Cardiac fibroblast (primary cell): ENCODE results near the gene TPD52L2.

Experiments used
- DNase-seq, 2 donors: peaks; one replicate each; pipeline versions ENCODE4 v3.0.0 to v3.0.0-alpha.2; 2010; ENCODE audit warnings: low read depth in 2 of 2
- H3K4me3 ChIP-seq, 2 donors: replicated peaks in 1 of 2; 1 replicate in 1 of 2; 2 replicates in 1 of 2; pipeline ENCODE4 v1.5.1; 2011; ENCODE audit warnings: low read depth in 2 of 2, low read length in 2 of 2, mild to moderate bottlenecking in 2 of 2, moderate library complexity in 1 of 2
- CTCF ChIP-seq: IDR thresholded peaks from one replicate; pipeline ENCODE4 v1.5.1; 2011; ENCODE audit warnings: low read depth, mild to moderate bottlenecking, low read length, inconsistent platforms

The TPD52L2 gene

GRCh38 chr20:63937596-63937995, 72.5 kb downstream of the TPD52L2 start:
- no peak for TF ChIP-seq CTCF
- no peak for DNase-seq
- H3K4me3 ChIP-seq: no peak overlapping the region

GRCh38 chr20:63939061-63939935, 74.2 kb downstream of the TPD52L2 start:
- no peak for DNase-seq
- H3K4me3 ChIP-seq: no peak overlapping the region
- no peak for TF ChIP-seq CTCF

- TF ChIP-seq CTCF: no peak
- no peak overlapping the region for H3K4me3 ChIP-seq
- DNase-seq: no peak
Observed at GRCh38 chr20:63940071-63940471, 75.0 kb downstream of the TPD52L2 start.

GRCh38 chr20:63940472-63941266, 75.6 kb downstream of the TPD52L2 start:
- no peak overlapping the region for H3K4me3 ChIP-seq
- TF ChIP-seq CTCF: no peak
- DNase-seq: no peak
